ENCODE results near the gene HOXD3. TPM values are rescaled to one million over a fixed set of nuclear protein-coding genes. Genes with fewer than 3 reads are reported as not detected.

The HOXD3 gene
- total and polyA plus RNA-seq, 4 donors, result 0.07 to 2.5 (median 0.64) TPM

DNA sequence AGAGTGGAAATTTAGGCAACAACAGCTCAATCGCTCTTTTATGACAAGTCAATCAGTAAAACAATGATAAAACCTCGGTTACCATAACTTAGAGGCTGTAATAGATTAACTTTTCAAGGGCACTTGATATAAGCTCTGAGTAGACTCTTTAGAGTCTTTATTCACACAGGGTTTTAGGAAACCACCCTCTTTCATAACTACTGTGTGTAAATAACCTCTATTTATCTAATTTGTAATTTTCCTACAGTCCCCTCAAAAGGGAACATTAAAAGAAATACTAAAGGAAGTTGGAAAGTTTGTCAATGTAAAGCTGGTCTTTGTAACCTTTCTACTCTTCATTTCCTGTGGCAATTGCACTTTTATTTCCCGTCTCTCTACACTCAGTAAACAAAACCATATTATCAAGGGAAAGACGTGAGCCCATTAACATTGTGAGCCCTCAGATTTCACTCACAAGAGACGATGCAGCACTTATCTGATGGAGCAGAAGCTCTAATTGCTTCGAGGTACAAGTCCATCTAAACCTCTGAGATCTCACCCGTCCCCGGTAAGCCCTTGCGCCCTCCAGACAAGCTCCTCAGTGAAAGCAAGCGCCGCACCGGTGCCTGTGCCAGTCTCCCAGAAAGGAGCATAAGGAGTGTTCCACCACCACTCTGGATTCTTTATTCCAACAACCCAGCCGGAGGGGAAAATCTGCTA is 30.2 kb downstream of the HOXD3 start:
- Histone ChIP-seq H3K4me1 (ENCODE audit: control insufficient read depth in 5 of 5, insufficient read depth in 5 of 5, low read length in 5 of 5) (peaks cover 0 to 29% (median 12%) of the 10 kb centered on the region in 5 donors), H3K9ac (ENCODE audit: insufficient read depth in 1 of 2, low read length in 2 of 2) (no peak overlapping the region), H3K36me3 (ENCODE audit: control insufficient read depth in 4 of 4, insufficient read depth in 4 of 4, low read length in 4 of 4) (no peaks in the 10 kb centered on the region), H3K9me3 (ENCODE audit: control insufficient read depth in 4 of 4, insufficient read depth in 3 of 4, low read length in 3 of 4) (no peaks in the 10 kb centered on the region), H3K4me3 (no peak overlapping the region), H3K27me3 (ENCODE audit: control insufficient read depth in 3 of 3, insufficient read depth in 3 of 3, low read length in 2 of 3) (peaks cover 5 to 80% (median 72%) of the 10 kb centered on the region in 3 donors), H3K27ac (ENCODE audit: low read depth in 1 of 2, low read length in 1 of 2) (peak overlapping the region in 1 of 2 donors; percentile 57)
- 3 to 4% methylated on average over 13 of the region's 13 CpGs for WGBS, 2 donors
- TF ChIP-seq, protein P1, sequence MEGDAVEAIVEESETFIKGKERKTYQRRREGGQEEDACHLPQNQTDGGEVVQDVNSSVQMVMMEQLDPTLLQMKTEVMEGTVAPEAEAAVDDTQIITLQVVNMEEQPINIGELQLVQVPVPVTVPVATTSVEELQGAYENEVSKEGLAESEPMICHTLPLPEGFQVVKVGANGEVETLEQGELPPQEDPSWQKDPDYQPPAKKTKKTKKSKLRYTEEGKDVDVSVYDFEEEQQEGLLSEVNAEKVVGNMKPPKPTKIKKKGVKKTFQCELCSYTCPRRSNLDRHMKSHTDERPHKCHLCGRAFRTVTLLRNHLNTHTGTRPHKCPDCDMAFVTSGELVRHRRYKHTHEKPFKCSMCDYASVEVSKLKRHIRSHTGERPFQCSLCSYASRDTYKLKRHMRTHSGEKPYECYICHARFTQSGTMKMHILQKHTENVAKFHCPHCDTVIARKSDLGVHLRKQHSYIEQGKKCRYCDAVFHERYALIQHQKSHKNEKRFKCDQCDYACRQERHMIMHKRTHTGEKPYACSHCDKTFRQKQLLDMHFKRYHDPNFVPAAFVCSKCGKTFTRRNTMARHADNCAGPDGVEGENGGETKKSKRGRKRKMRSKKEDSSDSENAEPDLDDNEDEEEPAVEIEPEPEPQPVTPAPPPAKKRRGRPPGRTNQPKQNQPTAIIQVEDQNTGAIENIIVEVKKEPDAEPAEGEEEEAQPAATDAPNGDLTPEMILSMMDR (IDR thresholded peaks at IDR 0.05; ENCODE audit: control extremely low read depth, extremely low read depth), result no peak
- no peak for ATAC-seq (ENCODE audit: insufficient read depth, low FRiP score)
- DNase-seq, result peak in 1 of 3 donors; percentile 36

- WGBS, 2 donors, result 1 to 2% methylated on average over 50 to 68 of the region's 68 CpGs
- DNase-seq (peak; percentile 48 to 57 (median 57)), ATAC-seq (ENCODE audit: insufficient read depth, low FRiP score) (peak; percentile 87)
- Histone ChIP-seq H3K9me3 (ENCODE audit: control insufficient read depth in 4 of 4, insufficient read depth in 3 of 4, low read length in 3 of 4) (no peaks in the 10 kb centered on the region), H3K27ac (ENCODE audit: low read depth in 1 of 2, low read length in 1 of 2) (peak within 1 kb of the TSS in 1 of 2 donors; percentile 75), H3K27me3 (ENCODE audit: control insufficient read depth in 3 of 3, insufficient read depth in 3 of 3, low read length in 2 of 3) (peaks cover 5 to 80% (median 79%) of the 10 kb centered on the region in 3 donors), H3K9ac (ENCODE audit: insufficient read depth in 1 of 2, low read length in 2 of 2) (no peak within 1 kb of the TSS), H3K4me1 (ENCODE audit: control insufficient read depth in 5 of 5, insufficient read depth in 5 of 5, low read length in 5 of 5) (peaks cover 0 to 29% (median 12%) of the 10 kb centered on the region in 5 donors), H3K4me3 (peak within 1 kb of the TSS; percentile 44), H3K36me3 (ENCODE audit: control insufficient read depth in 4 of 4, insufficient read depth in 4 of 4, low read length in 4 of 4) (no peaks in the 10 kb centered on the region)
- TF ChIP-seq, protein P1 (IDR thresholded peaks at IDR 0.05; ENCODE audit: control extremely low read depth, extremely low read depth), result no peak
These were observed 31.0 kb downstream of the HOXD3 start, which contains the start of gene HOXD1 for GRCh38 chr2:176187899-176188773. TSS of gene HOXD1 (plus strand) at chr2:176188668. CDS start at chr2:176188802, 134 bp downstream.

DNA sequence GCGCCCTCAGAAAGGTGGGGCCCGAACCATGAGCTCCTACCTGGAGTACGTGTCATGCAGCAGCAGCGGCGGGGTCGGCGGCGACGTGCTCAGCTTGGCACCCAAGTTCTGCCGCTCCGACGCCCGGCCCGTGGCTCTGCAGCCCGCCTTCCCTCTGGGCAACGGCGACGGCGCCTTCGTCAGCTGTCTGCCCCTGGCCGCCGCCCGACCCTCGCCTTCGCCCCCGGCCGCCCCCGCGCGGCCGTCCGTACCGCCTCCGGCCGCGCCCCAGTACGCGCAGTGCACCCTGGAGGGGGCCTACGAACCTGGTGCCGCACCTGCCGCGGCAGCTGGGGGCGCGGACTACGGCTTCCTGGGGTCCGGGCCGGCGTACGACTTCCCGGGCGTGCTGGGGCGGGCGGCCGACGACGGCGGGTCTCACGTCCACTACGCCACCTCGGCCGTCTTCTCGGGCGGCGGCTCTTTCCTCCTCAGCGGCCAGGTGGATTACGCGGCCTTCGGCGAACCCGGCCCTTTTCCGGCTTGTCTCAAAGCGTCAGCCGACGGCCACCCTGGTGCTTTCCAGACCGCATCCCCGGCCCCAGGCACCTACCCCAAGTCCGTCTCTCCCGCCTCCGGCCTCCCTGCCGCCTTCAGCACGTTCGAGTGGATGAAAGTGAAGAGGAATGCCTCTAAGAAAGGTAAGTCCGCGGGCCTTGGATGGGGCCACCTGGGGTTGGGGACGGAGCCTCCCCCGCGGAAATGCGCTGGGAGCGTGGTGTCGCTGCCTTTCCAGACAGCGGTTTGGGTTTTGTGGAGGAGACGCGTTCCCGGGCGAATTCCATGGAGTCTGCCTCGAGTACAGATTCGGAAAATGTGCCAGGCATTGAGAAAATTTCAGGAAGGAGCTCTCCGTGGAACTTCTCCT is 31.9 kb downstream of the HOXD3 start:
- Histone ChIP-seq H3K36me3 (ENCODE audit: control insufficient read depth in 4 of 4, insufficient read depth in 4 of 4, low read length in 4 of 4) (no peaks in the 10 kb centered on the region), H3K27me3 (ENCODE audit: control insufficient read depth in 3 of 3, insufficient read depth in 3 of 3, low read length in 2 of 3) (peaks cover 5 to 80% (median 79%) of the 10 kb centered on the region in 3 donors), H3K4me1 (ENCODE audit: control insufficient read depth in 5 of 5, insufficient read depth in 5 of 5, low read length in 5 of 5) (peaks cover 0 to 29% (median 12%) of the 10 kb centered on the region in 5 donors), H3K27ac (ENCODE audit: low read depth in 1 of 2, low read length in 1 of 2) (peak overlapping the region in 1 of 2 donors; percentile 75), H3K9me3 (ENCODE audit: control insufficient read depth in 4 of 4, insufficient read depth in 3 of 4, low read length in 3 of 4) (no peaks in the 10 kb centered on the region), H3K4me3 (peak overlapping the region; percentile 44), H3K9ac (ENCODE audit: insufficient read depth in 1 of 2, low read length in 2 of 2) (no peak overlapping the region)
- whole genome bisulfite sequencing, 2 donors, result 2% methylated on average over 80 to 98 of the region's 98 CpGs
- TF ChIP-seq, protein P1 (IDR thresholded peaks at IDR 0.05; ENCODE audit: control extremely low read depth, extremely low read depth), result no peak
- DNase-seq, result peak in 1 of 3 donors; percentile 23
- peak; percentile 15 for ATAC-seq (ENCODE audit: insufficient read depth, low FRiP score)

Data from lung (tissue), 12 donors.